Measurements from ENCODE around the gene CCDC78. TPM values are rescaled to one million over a fixed set of nuclear protein-coding genes. Genes with fewer than 3 reads are reported as not detected.

Gene CCDC78
- total RNA-seq (2014; rRNA removed; shearing (Covaris generic)), result 3.5 and 12.6 TPM in 2 replicates
- polyA plus RNA-seq (2016; fragmentation: Nextera tagmentation; extraction: Ambion mirVana), result 8.7 and 10.5 TPM in 2 replicates
- long read RNA-seq, partial matches to known transcripts, result 0 of 2 reads
- long read RNA-seq, other reads (novel, unspliced or antisense), result 2 of 2 reads

GRCh38 chr16:726438-727290, at the start of gene CCDC78, which contains the start of gene HAGHL:
TSS of gene CCDC78 (minus strand) at chr16:726443. CDS start at chr16:726367, 76 bp downstream.
TSS of gene HAGHL (plus strand) at chr16:727106. CDS start at chr16:727510, 404 bp downstream.
- Histone ChIP-seq H3K4me1 (ENCODE audit: insufficient read depth) (no peaks in the 10 kb centered on the region), H3K27ac (ENCODE audit: low read depth) (no peak within 1 kb of the TSS), H3K9me2 (ENCODE audit: insufficient read depth) (no peaks in the 10 kb centered on the region), H3K79me2 (replicated peaks; ENCODE audit: insufficient read depth) (no peaks in the 10 kb centered on the region), H4K20me1 (replicated peaks; ENCODE audit: insufficient read depth) (no peaks in the 10 kb centered on the region), H3K27me3 (ENCODE audit: insufficient read depth) (peaks cover 14% of the 10 kb centered on the region; the same call in 1 of the 2 replicates), H3F3A (replicated peaks; ENCODE audit: low read depth) (peaks cover 12% of the 10 kb centered on the region), H3K4me2 (peak within 1 kb of the TSS; percentile 87), H2AFZ (peak within 1 kb of the TSS; percentile 80), H3K36me3 (ENCODE audit: insufficient read depth) (no peaks in the 10 kb centered on the region), H3K4me3 (peak within 1 kb of the TSS; percentile 71)
- Mint-ChIP-seq H3K27me3 (ENCODE audit: insufficient read depth, low read depth, poor library complexity) (peaks cover 18% of the 10 kb centered on the region), H3K4me3 (peak within 1 kb of the TSS; percentile 67), H3K36me3 (ENCODE audit: low read depth) (no peaks in the 10 kb centered on the region), H3K4me1 (no peaks in the 10 kb centered on the region), H3K27ac (no peak within 1 kb of the TSS), H3K9me3 (no peaks in the 10 kb centered on the region)
- ATAC-seq (peak; percentile 21), DNase-seq (ENCODE audit: low spot score) (peak; percentile 82)
- TF ChIP-seq POLR2AphosphoS5 (IDR thresholded peaks at IDR 0.05; ENCODE audit: low read depth) (peak; percentile 38), CTCF (conservative IDR thresholded peaks at IDR 0.05; ENCODE audit: low read depth in 2 of 2) (peak in 1 of 2 experiments; percentile 6; a peak in 1 of 4 replicates), ZNF331 (CRISPR knock-in tag; IDR thresholded peaks at IDR 0.05; ENCODE audit: low read depth) (no peak), STAT1 (IDR thresholded peaks at IDR 0.05; ENCODE audit: unreplicated experiment) (no peak)

- Histone ChIP-seq H3K9me2 (ENCODE audit: insufficient read depth) (no peaks in the 10 kb centered on the region), H4K20me1 (replicated peaks; ENCODE audit: insufficient read depth) (no peaks in the 10 kb centered on the region), H3K27ac (ENCODE audit: low read depth) (no peak overlapping the region), H3K4me3 (no peak overlapping the region), H3K27me3 (ENCODE audit: insufficient read depth) (no peaks in the 10 kb centered on the region), H2AFZ (no peak overlapping the region), H3K4me2 (no peak overlapping the region), H3F3A (replicated peaks; ENCODE audit: low read depth) (peaks cover 3% of the 10 kb centered on the region; the same call in 1 of the 2 replicates), H3K79me2 (replicated peaks; ENCODE audit: insufficient read depth) (no peaks in the 10 kb centered on the region), H3K4me1 (ENCODE audit: insufficient read depth) (no peaks in the 10 kb centered on the region), H3K36me3 (ENCODE audit: insufficient read depth) (no peaks in the 10 kb centered on the region)
- Mint-ChIP-seq H3K4me3 (no peak overlapping the region), H3K4me1 (no peaks in the 10 kb centered on the region), H3K27ac (no peak overlapping the region), H3K27me3 (ENCODE audit: insufficient read depth, low read depth, poor library complexity) (peaks cover 8% of the 10 kb centered on the region), H3K36me3 (ENCODE audit: low read depth) (no peaks in the 10 kb centered on the region), H3K9me3 (no peaks in the 10 kb centered on the region)
- TF ChIP-seq CREB1 (CRISPR knock-in tag; IDR thresholded peaks at IDR 0.05; ENCODE audit: low read depth), result no peak
- TF ChIP-seq POLR2AphosphoS5 (IDR thresholded peaks at IDR 0.05; ENCODE audit: low read depth), result no peak
- no peak for TF ChIP-seq NANOG (IDR thresholded peaks at IDR 0.05; ENCODE audit: borderline replicate concordance)
- no peak for TF ChIP-seq JUNB (IDR thresholded peaks at IDR 0.05; ENCODE audit: unreplicated experiment)
- no peak for TF ChIP-seq ZNF331 (CRISPR knock-in tag; IDR thresholded peaks at IDR 0.05; ENCODE audit: low read depth)
- no peak for TF ChIP-seq EZH2phosphoT487 (IDR thresholded peaks at IDR 0.05; ENCODE audit: unreplicated experiment)
- DNase-seq (ENCODE audit: low spot score) (no peak), ATAC-seq (peak; percentile 43)
Measured at GRCh38 chr16:775236-775796, 49.1 kb upstream of the CCDC78 start.

Data from GM23338 (cell line).